ENCODE data around the gene KNDC1. TPM values are rescaled to one million over a fixed set of nuclear protein-coding genes. Genes with fewer than 3 reads are reported as not detected.
"Not testable (repeated sequence)": the region's sequence is repeated elsewhere in the genome, so short reads cannot be mapped to it uniquely, and the experiment has no call there.

The KNDC1 gene
- total RNA-seq, 4 donors from 2014 or later = 3.7 to 5.9 (median 4.8) TPM

- TF ChIP-seq POLR2A (IDR thresholded peaks at IDR 0.05) = no peak
- no peak for TF ChIP-seq CTCF (IDR thresholded peaks at IDR 0.05)
- TF ChIP-seq EP300 (IDR thresholded peaks at IDR 0.05) = no peak
- WGBS, 2 donors = 74 to 75% methylated on average over 9 of the region's 9 CpGs
- H3K27ac ChIP-seq = no peak overlapping the region
- no peaks in the 10 kb centered on the region for H3K9me3 ChIP-seq
- H3K27me3 ChIP-seq = no peaks in the 10 kb centered on the region
- no peak for DNase-seq (ENCODE audit: low spot score in 2 of 2)
- H3K4me1 ChIP-seq = peaks cover 0 to 36% (median 22%) of the 10 kb centered on the region in 4 donors
- H3K36me3 ChIP-seq = peaks cover 0 to 30% (median 0%) of the 10 kb centered on the region in 3 donors
- no peak overlapping the region for H3K4me3 ChIP-seq
Measured at GRCh38 chr10:133264461-133264860, 104.4 kb downstream of the KNDC1 start.

GRCh38 chr10:133265052-133265451 is 105.0 kb downstream of the KNDC1 start:
- not testable (repeated sequence) for H3K4me3 ChIP-seq
- 79 to 84% methylated on average over 9 to 10 of the region's 10 CpGs for WGBS, 2 donors

GRCh38 chr10:133266056-133266795 is 106.2 kb downstream of the KNDC1 start:
- Histone ChIP-seq H3K36me3 (peaks cover 0 to 47% (median 0%) of the 10 kb centered on the region in 3 donors), H3K4me3 (no peak overlapping the region), H3K9me3 (no peaks in the 10 kb centered on the region), H3K27ac (no peak overlapping the region), H3K27me3 (no peaks in the 10 kb centered on the region), H3K4me1 (peaks cover 0 to 18% (median 8%) of the 10 kb centered on the region in 4 donors)
- DNase-seq (ENCODE audit: low spot score in 2 of 2) = no peak
- TF ChIP-seq POLR2A (IDR thresholded peaks at IDR 0.05) (no peak), CTCF (IDR thresholded peaks at IDR 0.05) (no peak), EP300 (IDR thresholded peaks at IDR 0.05) (no peak)
- WGBS, 2 donors = 82 to 85% methylated on average over 17 to 21 of the region's 21 CpGs

More at GRCh38 chr10:133265052-133265451, 105.0 kb downstream of the KNDC1 start:
- H3K27me3 ChIP-seq; H3K27ac ChIP-seq; DNase-seq (ENCODE audit: low spot score in 2 of 2); H3K9me3 ChIP-seq: not testable (repeated sequence)
- Histone ChIP-seq H3K36me3 (peaks cover 0 to 36% (median 0%) of the 10 kb centered on the region in 3 donors), H3K4me1 (peaks cover 0 to 30% (median 16%) of the 10 kb centered on the region in 4 donors)

GRCh38 chr10:133267293-133267692 is 107.3 kb downstream of the KNDC1 start:
- Histone ChIP-seq H3K4me1 (peaks cover 0 to 12% (median 5%) of the 10 kb centered on the region in 4 donors), H3K4me3 (no peak overlapping the region), H3K27me3 (no peaks in the 10 kb centered on the region), H3K9me3 (no peaks in the 10 kb centered on the region), H3K36me3 (peaks cover 0 to 58% (median 0%) of the 10 kb centered on the region in 3 donors), H3K27ac (no peak overlapping the region)
- WGBS, 2 donors = 72 to 79% methylated on average over 8 to 14 of the region's 14 CpGs
- DNase-seq (ENCODE audit: low spot score in 2 of 2) = no peak
- no peak for TF ChIP-seq CTCF (IDR thresholded peaks at IDR 0.05)

- Histone ChIP-seq H3K36me3 (peaks cover 0 to 63% (median 0%) of the 10 kb centered on the region in 3 donors), H3K4me3 (no peak overlapping the region), H3K9me3 (no peaks in the 10 kb centered on the region), H3K27me3 (no peaks in the 10 kb centered on the region), H3K4me1 (peaks cover 0 to 7% (median 3%) of the 10 kb centered on the region in 4 donors), H3K27ac (no peak overlapping the region)
- DNase-seq (ENCODE audit: low spot score in 2 of 2) = no peak
- WGBS, 2 donors = 80 to 82% methylated on average over 6 to 20 of the region's 22 CpGs
- TF ChIP-seq CTCF (IDR thresholded peaks at IDR 0.05) = no peak
- TF ChIP-seq EP300 (IDR thresholded peaks at IDR 0.05) = no peak
- no peak for TF ChIP-seq POLR2A (IDR thresholded peaks at IDR 0.05)
Measured at GRCh38 chr10:133267829-133268228, 107.8 kb downstream of the KNDC1 start.
